ENCODE data around the gene CDC42EP5.

GRCh38 chr19:54457773-54458647 is 15.1 kb downstream of the CDC42EP5 start:
- TF ChIP-seq POLR2A (IDR thresholded peaks at IDR 0.05; ENCODE audit: low read depth, low read length) (no peak), POLR2AphosphoS5 (IDR thresholded peaks at IDR 0.05; ENCODE audit: low read depth, low read length) (no peak), PAX5 (IDR thresholded peaks at IDR 0.05; ENCODE audit: insufficient read depth, low read length, severe bottlenecking) (no peak)

Measured in GM12891 (cell line).